Ammon's horn (tissue), 1 donor: Measurements from ENCODE around the gene ERC1.
"Not testable (repeated sequence)": the region's sequence is repeated elsewhere in the genome, so short reads cannot be mapped to it uniquely, and the experiment has no call there.

ENCODE experiments used
- DNase-seq: peaks from one replicate; pipeline ENCODE4 v3.0.0-alpha.2; 2016; ENCODE audit warnings: low spot score

ERC1 gene

GRCh38 chr12:1189163-1189562 is 198.1 kb downstream of the ERC1 start:
- no peak for DNase-seq

- DNase-seq = no peak
These were observed 204.5 kb downstream of the ERC1 start for GRCh38 chr12:1195513-1195912.

GRCh38 chr12:1197264-1198018 is 206.4 kb downstream of the ERC1 start:
- no peak for DNase-seq

DNA sequence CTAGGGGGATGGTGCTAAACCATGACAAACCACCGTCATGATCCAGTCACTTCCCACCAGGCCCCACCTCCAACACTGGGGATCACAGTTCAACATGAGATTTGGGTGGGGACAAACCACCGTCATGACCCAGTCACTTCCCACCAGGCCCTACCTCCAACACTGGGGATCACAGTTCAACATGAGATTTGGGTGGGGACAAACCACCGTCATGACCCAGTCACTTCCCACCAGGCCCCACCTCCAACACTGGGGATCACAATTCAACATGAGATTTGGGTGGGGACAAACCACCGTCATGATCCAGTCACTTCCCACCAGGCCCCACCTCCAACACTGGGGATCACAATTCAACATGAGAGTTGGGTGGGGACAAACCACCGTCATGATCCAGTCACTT is 207.8 kb downstream of the ERC1 start:
- DNase-seq = not testable (repeated sequence)

DNA sequence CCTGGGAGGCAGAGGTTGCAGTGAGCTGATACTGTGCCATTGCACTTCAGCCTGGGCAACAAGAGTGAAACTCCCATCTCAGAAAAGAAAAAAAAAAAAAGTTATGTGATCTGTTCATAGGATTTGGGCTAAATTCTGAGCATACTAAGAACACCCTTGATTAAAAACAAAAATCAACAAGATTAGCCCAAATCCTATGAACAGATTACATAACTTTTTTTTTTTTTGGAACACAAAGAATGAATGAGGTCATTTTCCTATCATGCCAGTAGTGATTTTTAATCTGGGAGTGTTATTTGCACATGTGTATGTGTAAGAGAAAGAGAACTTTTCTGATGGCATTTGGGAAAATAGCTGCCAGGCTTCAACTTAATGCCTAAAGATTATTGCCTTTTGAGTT is 208.7 kb downstream of the ERC1 start:
- no peak for DNase-seq

DNA sequence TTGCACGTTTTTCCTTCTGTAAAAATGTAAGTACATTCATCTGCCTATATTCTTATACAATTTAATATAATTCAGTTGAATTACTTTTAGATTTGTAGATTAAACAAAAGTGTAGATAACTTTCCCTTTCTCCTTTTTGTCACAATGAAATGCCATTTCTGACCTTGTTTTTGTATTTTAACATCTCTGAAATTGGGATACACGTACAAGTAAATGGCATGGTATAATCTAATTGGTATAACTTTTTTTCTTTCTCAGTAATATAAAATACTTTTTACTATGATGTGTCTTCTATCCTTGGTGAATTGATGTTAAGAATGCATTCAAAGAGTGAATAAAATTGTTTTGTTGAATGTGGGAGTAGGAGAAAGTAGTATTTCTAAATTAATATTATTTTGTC is 210.0 kb downstream of the ERC1 start:
- DNase-seq = no peak

- DNase-seq = no peak
These were observed 210.9 kb downstream of the ERC1 start for GRCh38 chr12:1201886-1202285.

- no peak for DNase-seq
These were observed 212.7 kb downstream of the ERC1 start for GRCh38 chr12:1203735-1204019.

DNA sequence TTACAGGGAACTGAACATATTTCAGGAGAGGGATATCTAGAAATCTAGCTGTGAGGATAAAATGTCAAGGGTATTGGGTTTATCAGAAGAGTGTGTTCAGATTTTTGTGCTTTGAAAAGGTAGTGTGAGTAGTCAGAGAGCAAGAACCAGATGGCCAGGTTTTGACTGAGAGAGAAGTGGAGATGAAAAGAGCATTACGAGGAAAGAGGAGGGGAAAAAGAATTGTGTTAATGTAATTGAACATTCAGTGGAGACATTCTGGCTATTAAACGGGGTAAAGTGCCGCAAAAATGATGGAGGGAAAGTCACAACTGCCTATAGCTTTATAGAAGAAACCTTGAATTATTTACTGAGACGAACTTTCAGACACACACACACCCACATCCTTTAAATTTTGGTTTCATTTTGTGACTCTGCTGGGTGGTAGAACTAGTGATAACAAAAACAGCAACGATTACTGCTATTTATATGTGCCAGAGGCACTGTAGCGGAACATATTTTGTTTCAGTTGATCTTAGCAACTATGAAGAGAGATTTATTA is 213.6 kb downstream of the ERC1 start:
- no peak for DNase-seq

- DNase-seq = no peak
These were observed 214.6 kb downstream of the ERC1 start for GRCh38 chr12:1205512-1206060.

DNA sequence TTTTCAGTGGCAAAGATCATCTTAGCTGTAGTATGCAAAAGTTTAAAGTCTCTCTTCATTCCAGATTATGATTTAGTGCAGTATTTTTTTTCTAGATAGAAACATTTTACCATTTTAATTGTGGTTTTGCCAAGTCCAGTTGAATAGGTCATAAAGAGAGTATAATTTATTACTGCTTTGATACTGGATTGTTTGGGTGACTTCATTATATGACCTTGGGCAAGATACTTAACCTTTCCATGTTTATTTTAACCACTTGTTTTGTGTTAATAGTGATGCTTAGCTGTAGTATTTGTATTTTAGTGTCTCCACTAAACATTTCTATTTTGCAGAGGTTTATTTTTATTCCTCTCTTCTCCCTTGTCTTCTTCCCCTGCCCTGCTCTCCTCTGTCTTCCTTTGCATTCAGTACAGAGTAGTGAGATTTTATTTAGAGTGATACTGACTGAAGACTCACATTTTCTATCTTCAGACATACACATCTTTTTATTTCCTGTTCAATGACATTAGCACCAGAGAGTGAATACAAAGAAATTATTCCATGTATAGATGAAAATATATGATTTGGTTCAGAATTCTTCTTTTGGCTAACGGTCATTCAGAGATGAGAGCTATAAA is 215.2 kb downstream of the ERC1 start:
- no peak for DNase-seq

GRCh38 chr12:1207276-1207675 is 216.3 kb downstream of the ERC1 start:
- no peak for DNase-seq

- DNase-seq = not testable (repeated sequence)
These were observed 217.7 kb downstream of the ERC1 start for GRCh38 chr12:1208719-1209118.

DNA sequence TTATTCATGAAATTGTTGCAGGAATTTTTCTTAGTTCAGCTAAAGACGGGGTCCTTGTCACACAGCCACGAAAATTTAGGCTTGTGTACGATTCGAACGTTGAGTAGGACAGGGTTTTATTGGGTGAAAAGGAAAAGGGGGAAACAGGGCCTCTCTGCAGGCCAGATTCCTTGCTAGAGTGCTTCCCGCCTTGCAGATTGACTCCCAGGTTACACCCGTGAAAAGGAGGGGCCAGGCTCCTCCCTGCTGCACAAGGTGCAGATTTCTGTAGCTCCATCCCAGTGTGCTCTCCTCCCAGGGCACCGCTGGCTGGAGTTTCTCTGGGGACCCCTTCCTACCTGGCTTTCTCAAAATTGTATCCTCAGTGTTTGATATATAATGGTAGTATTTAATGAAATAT is 221.5 kb downstream of the ERC1 start:
- DNase-seq = no peak

- DNase-seq = no peak
These were observed 222.2 kb downstream of the ERC1 start for GRCh38 chr12:1213205-1213604.

DNA sequence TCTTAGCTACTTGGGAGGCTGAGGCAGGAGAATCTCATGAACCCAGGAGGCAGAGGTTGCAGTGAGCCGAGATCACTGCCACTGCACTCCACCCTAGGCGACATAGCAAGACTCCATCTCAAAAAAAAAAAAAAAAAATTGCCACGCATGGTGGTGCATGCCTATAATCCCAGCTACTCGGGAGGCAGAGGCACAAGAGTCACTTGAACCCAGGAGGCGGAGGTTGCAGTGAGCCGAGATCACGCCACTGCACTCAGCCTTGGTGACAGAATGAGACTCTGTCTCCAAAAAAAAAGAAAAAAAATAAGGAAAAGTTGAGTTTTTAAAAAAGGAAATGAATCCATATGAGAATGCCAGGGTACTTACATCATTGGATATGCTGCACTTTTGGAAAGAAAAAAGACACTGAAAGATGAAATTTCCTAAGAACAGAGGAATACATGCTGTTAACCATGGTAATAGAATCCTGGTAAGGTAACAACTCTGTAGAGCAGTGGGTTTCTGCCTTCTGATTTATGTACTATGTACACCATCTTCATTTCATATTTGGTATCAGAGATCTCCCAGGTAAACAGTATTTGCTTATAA is 222.7 kb downstream of the ERC1 start:
- DNase-seq = no peak

- no peak for DNase-seq
These were observed 225.5 kb downstream of the ERC1 start for GRCh38 chr12:1216560-1216959.

- DNase-seq = no peak
These were observed 226.3 kb downstream of the ERC1 start for GRCh38 chr12:1217191-1217949.

GRCh38 chr12:1218369-1218768 is 227.3 kb downstream of the ERC1 start:
- no peak for DNase-seq

GRCh38 chr12:1220127-1221092 is 229.4 kb downstream of the ERC1 start:
- no peak for DNase-seq
